Nephron progenitor cell (in vitro differentiated cells): ENCODE data around the gene RPL35A.
"Not testable (repeated sequence)": the region's sequence is repeated elsewhere in the genome, so short reads cannot be mapped to it uniquely, and the experiment has no call there.

Source experiments
- DNase-seq: peaks from one replicate; pipeline ENCODE4 v3.0.0; 2021
- H3K27ac Mint-ChIP-seq: 2 replicates; pipeline ENCODE4 v1.8.0; 2021; ENCODE audit warnings: mild to moderate bottlenecking, moderate library complexity, mixed read lengths
- H3K27me3 Mint-ChIP-seq: 2 replicates; pipeline ENCODE4 v1.8.0; 2021; ENCODE audit warnings: mild to moderate bottlenecking, low read depth, mixed read lengths; ENCODE audit not compliant: poor library complexity
- H3K36me3 Mint-ChIP-seq: 2 replicates; pipeline ENCODE4 v1.8.0; 2021; ENCODE audit warnings: low read depth, mixed read lengths
- H3K4me1 Mint-ChIP-seq: 2 replicates; pipeline ENCODE4 v1.8.0; 2021; ENCODE audit warnings: mixed read lengths
- H3K4me3 Mint-ChIP-seq: 2 replicates; pipeline ENCODE4 v1.8.0; 2021; ENCODE audit warnings: mild to moderate bottlenecking, moderate library complexity, mixed read lengths
- H3K9me3 Mint-ChIP-seq: 2 replicates; pipeline ENCODE4 v1.8.0; 2021; ENCODE audit warnings: mild to moderate bottlenecking, moderate library complexity, mixed read lengths
- TF ChIP-seq, protein P1 (sequence below): fragments of 200-600 bp; sonication (generic); IDR thresholded peaks from 2 replicates; pipeline ENCODE4 v1.5.0; 2021; ENCODE audit warnings: antibody characterized with exemption

The RPL35A gene

DNA sequence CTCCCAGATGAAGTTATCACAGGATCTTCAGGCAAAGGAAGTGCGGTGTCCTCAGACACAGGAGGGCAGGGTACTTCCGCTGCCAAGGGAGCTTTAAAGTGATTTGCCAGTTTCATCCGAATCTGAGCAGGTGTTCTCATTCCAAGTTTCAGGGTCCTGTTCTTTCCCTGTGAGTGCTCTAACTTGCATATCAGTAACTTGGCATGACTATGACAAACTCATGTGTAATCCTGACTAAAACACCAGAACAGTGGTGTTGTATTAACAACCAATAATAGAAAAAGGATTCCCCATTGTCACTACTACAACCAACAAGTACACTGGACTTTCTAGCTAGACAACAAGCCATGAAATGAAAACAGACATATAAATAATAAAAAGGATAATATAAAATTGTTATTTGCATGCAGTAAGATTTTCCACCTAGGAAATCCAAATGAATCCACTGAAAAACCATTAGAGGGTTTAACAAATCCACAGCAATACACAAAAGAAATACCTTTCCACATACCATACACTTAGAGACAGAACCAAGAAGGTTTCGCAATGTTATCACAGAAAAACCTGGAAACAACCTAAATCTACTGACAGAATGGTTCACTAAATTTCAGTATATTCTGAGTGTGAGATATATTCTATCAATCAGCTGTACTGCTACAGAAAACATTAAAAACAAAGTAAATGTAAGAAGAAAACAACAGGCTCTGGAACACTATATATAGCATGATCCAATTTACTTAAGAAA lies 40.9 kb upstream of the RPL35A start:
- H3K27me3 Mint-ChIP-seq: peaks cover 22% of the 10 kb centered on the region
- no peaks in the 10 kb centered on the region for H3K9me3 Mint-ChIP-seq
- H3K27ac Mint-ChIP-seq: no peak overlapping the region
- TF ChIP-seq, protein P1, sequence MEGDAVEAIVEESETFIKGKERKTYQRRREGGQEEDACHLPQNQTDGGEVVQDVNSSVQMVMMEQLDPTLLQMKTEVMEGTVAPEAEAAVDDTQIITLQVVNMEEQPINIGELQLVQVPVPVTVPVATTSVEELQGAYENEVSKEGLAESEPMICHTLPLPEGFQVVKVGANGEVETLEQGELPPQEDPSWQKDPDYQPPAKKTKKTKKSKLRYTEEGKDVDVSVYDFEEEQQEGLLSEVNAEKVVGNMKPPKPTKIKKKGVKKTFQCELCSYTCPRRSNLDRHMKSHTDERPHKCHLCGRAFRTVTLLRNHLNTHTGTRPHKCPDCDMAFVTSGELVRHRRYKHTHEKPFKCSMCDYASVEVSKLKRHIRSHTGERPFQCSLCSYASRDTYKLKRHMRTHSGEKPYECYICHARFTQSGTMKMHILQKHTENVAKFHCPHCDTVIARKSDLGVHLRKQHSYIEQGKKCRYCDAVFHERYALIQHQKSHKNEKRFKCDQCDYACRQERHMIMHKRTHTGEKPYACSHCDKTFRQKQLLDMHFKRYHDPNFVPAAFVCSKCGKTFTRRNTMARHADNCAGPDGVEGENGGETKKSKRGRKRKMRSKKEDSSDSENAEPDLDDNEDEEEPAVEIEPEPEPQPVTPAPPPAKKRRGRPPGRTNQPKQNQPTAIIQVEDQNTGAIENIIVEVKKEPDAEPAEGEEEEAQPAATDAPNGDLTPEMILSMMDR: no peak
- no peak for DNase-seq
- peaks cover 4% of the 10 kb centered on the region for H3K36me3 Mint-ChIP-seq
- peaks cover 10% of the 10 kb centered on the region for H3K4me1 Mint-ChIP-seq
- no peak overlapping the region for H3K4me3 Mint-ChIP-seq

- peaks cover 4% of the 10 kb centered on the region for H3K4me1 Mint-ChIP-seq
- no peaks in the 10 kb centered on the region for H3K9me3 Mint-ChIP-seq
- H3K27ac Mint-ChIP-seq: peak overlapping the region; percentile 94
- TF ChIP-seq, protein P1: no peak
- H3K36me3 Mint-ChIP-seq: peaks cover 9% of the 10 kb centered on the region
- H3K27me3 Mint-ChIP-seq: peaks cover 8% of the 10 kb centered on the region
- DNase-seq: no peak
- H3K4me3 Mint-ChIP-seq: no peak overlapping the region
These were observed 37.1 kb upstream of the RPL35A start for GRCh38 chr3:197912741-197913476.

- Mint-ChIP-seq H3K36me3 (peaks cover 9% of the 10 kb centered on the region), H3K27ac (no peak overlapping the region), H3K4me1 (peaks cover 4% of the 10 kb centered on the region), H3K4me3 (no peak overlapping the region), H3K9me3 (no peaks in the 10 kb centered on the region), H3K27me3 (peaks cover 4% of the 10 kb centered on the region)
- no peak for DNase-seq
- TF ChIP-seq, protein P1: no peak
These were observed 36.2 kb upstream of the RPL35A start for GRCh38 chr3:197913641-197914380.

DNA sequence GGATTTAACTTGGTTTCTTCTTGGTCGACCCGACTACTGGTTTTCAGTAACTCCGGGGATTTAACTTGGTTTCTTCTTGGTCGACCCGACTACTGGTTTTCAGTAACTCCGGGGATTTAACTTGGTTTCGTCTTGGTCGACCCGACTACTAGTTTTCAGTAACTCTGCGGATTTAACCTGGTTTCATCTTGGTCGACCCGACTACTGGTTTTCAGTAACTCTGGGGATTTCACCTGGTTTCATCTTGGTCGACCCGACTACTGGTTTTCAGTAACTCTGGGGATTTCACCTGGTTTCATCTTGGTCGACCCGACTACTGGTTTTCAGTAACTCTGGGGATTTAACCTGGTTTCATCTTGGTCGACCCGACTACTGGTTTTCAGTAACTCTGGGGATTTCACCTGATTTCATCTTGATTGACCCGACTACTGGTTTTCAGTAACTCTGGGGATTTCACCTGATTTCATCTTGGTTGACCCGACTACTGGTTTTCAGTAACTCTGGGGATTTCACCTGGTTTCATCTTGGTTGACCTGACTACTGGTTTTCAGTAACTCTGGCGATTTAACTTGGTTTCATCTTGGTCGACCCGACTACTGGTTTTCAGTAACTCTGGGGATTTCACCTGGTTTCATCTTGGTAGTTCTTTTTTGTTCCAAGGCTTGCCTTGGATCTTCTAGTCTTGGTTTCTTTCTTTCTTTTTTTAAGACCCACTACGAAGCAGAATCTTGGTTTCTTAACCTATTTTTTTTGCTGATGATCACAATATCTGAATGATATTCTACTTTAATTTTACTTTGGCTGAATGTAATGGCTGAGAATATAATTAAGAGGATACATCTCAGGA lies 28.3 kb upstream of the RPL35A start:
- DNase-seq, H3K4me3 Mint-ChIP-seq, H3K4me1 Mint-ChIP-seq, H3K27ac Mint-ChIP-seq, H3K27me3 Mint-ChIP-seq, H3K9me3 Mint-ChIP-seq: not testable (repeated sequence)
- peaks cover 19% of the 10 kb centered on the region for H3K36me3 Mint-ChIP-seq

- Mint-ChIP-seq H3K27me3 (peaks cover 3% of the 10 kb centered on the region), H3K4me3 (no peak overlapping the region), H3K27ac (no peak overlapping the region), H3K4me1 (no peaks in the 10 kb centered on the region), H3K36me3 (peaks cover 38% of the 10 kb centered on the region), H3K9me3 (peaks cover 5% of the 10 kb centered on the region)
- no peak for DNase-seq
- TF ChIP-seq, protein P1: peak; percentile 19
These were observed 23.6 kb upstream of the RPL35A start for GRCh38 chr3:197926418-197926817.

DNA sequence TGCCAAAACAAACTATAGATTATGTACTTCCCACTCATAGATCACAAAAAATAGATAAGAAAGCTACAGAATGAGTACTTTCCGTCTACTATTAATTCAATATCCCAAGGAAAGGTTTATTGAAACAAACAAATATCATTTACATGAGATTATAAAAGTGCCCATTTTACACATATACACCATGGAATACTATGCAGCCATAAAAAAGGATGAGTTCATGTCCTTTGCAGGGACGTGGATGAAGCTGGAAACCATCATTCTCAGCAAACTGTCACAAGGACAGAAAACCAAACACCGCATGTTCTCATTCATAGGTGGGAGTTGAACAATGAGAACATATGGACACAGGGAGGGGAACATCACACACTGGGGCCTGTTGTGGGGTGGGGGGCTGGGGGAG lies 22.4 kb upstream of the RPL35A start:
- not testable (repeated sequence) for H3K4me3 Mint-ChIP-seq, H3K9me3 Mint-ChIP-seq, H3K27ac Mint-ChIP-seq, H3K4me1 Mint-ChIP-seq, DNase-seq, H3K27me3 Mint-ChIP-seq
- peaks cover 31% of the 10 kb centered on the region for H3K36me3 Mint-ChIP-seq
